HG03095 (cell line): ENCODE measurements around the gene CARS2.
"Not testable (repeated sequence)": the region's sequence is repeated elsewhere in the genome, so short reads cannot be mapped to it uniquely, and the experiment has no call there.

Source experiments
- ATAC-seq: cut with Tn5 transposase; IDR thresholded peaks from one replicate; pipeline ENCODE4 v1.9.1; 2021; ENCODE audit warnings: moderate library complexity; ENCODE audit not compliant: unreplicated experiment

CARS2 gene, protein sequence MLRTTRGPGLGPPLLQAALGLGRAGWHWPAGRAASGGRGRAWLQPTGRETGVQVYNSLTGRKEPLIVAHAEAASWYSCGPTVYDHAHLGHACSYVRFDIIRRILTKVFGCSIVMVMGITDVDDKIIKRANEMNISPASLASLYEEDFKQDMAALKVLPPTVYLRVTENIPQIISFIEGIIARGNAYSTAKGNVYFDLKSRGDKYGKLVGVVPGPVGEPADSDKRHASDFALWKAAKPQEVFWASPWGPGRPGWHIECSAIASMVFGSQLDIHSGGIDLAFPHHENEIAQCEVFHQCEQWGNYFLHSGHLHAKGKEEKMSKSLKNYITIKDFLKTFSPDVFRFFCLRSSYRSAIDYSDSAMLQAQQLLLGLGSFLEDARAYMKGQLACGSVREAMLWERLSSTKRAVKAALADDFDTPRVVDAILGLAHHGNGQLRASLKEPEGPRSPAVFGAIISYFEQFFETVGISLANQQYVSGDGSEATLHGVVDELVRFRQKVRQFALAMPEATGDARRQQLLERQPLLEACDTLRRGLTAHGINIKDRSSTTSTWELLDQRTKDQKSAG

DNA sequence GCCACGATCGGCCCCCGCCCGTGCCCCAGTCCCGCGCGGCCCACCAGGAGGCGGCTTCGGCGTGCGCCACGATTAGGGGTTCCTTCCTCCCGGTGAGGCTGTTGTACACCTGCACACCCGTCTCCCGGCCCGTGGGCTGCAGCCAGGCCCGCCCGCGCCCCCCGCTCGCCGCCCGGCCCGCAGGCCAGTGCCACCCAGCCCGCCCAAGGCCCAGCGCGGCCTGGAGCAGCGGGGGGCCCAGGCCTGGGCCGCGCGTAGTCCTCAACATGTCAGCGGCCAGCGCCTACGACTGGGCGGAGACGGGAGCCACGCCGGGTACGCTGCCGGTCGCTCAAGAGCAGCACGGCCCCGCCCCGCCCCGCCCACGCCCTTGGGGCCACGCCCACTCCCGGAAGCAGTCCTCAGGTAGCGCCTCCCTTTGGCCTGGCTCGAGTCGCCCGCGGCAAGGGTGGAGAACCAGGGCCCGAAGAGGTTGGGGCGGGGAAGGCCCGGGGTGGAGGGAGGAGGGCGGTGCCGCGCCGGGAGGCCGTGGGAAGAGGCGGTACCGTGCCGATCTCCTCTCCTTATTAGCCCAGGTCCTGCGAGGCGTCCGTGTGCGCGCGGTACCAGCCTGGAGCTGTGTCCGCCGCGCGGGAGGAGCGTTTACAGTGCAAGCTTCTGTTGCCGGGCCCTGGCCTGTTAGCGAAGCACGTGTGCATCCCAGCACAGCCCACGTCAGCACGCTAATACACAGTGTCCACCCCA is at the start of gene CARS2:
TSS of gene CARS2 (minus strand) at position 291 of the 744 bp plus-strand sequence. CDS start at position 268, 23 bp downstream.
- ATAC-seq = peak; percentile 92

DNA sequence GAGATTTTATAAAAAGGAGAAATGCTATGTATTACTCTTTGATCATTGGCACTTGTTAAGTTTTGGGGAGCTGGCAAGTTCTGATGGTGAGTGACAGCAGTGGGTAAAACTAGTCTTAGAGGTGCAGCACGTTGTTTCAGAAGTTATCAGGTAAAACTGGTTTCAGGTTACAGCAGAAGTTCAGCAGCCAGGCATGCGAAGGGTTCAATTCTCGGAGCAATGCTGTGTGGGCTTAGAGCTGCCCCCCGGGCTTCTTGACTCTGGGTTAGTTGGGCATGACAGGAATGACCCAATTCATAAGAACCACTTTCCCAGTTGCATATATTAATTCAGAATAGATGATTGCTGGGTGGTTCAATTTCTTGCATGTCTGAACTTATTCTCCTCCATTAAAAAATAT is 42.4 kb upstream of the CARS2 start:
- ATAC-seq = no peak

DNA sequence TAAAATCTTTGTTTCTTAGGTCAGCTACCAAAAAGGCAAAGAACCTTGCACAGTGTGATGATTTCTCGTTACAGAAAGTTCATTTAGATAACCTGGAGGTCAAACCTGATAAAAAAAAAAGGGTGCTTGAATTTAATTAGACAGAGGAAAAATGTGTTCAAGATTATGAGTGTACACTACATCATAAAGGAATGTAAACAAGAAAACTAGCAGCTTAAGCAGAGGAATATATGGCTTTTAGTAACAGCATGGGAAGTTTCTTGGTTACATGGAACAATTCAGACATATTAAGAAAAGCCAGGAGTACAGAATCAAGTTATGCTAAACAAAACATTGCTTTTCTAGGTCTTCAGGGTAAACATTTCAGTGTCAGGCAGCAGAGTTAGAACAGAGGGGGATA is 40.5 kb upstream of the CARS2 start:
- no peak for ATAC-seq

DNA sequence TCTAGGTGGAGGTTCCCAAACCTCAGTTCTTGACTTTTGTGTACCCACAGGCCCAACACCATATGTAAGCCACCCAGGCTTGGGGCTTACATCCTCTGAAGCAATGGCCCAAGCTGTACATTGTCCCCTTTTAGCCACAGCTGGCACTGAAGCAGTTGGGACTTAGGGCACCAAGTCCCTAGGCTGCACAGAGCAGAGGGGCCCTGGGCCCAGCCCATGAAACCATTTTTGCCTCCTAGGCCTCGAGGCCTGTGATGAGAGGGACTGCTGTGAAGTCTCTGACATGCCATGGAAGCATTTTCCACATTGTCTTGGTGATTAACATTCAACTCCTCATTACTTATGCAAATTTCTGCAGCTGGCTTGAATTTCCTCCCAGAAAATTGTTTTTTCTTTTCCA is 37.8 kb upstream of the CARS2 start:
- no peak for ATAC-seq

DNA sequence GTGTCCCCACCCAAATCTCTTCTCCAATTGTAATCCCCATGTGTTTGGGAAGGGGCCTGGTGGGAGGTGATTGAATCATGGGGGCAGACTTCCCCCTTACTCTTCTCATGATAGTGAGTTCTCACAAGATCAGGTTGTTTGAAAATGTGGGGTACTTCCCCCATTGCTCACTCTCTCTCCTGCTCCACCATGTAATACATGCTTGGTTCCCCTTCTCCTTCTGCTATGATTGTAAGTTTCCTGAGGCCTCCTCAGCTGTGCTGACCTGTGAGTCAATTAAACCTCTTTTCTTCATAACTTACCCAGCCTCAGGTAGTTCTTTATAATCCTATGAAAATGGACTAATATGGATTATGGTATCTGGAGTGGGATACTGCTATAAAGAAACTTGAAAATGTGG is 31.6 kb upstream of the CARS2 start:
- ATAC-seq = no peak

DNA sequence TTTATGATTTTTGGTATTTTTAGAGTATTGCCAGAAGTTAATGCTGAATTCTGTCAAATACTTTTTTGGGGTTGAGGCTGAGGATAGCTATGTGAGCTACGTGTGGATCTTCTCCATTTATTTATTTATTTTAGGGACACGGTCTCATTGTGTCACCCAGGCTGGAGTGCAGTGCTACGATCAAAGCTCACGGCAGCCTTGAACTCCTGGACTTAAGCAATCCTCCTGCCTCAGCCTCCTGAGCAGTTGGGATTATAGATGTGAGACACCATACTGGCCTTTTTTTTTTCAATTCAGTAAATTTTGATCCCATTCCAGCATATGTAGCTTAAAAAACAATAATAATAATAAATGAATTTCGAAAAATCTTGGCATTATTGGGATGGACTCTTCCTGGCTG is 28.6 kb upstream of the CARS2 start:
- no peak for ATAC-seq

DNA sequence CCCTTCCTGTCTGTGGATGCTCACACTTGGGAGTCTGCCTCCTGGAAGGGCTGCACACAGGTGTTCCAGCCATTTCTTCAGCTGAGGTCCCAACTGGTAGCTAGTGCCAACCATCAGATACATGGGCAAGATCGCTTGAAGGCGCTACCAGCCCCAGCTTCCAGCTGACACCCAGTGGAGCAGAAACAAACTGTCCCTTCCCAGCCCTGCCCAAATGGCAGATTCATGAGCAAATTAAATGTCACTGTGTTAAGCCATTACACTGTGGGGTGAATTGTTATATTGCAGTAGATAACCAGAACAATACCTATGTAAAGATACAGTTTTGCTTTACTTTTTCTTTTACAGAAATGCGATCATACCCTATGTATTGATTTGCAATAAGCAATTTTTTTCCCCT is 25.2 kb upstream of the CARS2 start:
- ATAC-seq = no peak

DNA sequence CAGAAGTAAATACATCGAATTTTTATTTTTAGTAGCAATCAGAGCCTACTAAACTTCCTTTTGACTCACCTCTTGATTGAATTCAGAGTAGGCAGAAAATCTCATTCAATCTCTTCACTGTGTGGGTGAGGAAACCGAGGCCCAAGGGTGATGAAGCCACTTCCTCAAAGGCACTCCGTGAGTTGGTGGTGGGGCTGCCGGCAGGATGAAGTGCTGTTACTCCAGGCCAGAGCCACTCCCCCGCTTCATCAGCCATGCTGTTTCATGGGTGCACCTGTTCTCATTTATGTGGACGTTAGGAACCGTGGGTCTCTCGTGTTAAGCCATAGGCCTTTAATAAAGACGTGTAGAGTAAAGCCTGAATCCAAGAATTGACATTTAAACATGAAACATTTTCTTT is 20.8 kb upstream of the CARS2 start:
- no peak for ATAC-seq

DNA sequence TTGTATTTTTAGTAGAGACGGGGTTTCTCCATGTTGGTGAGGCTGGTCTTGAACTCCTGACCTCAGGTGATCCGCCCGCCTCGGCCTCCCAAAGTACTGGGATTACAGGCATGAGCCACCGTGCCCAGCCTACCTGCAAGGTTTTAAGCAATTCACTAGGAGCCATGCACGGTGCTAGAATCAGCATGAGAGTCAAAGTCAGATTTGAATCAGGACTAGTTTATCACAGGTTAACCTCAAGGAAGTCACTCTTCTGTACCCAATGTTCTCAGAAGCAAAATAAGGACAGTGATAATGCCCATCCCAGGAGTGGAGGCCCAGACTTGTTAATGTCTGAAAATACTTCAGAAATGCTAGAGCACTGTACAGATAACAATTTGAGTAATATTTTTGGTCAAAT is 20.2 kb upstream of the CARS2 start:
- ATAC-seq = not testable (repeated sequence)

DNA sequence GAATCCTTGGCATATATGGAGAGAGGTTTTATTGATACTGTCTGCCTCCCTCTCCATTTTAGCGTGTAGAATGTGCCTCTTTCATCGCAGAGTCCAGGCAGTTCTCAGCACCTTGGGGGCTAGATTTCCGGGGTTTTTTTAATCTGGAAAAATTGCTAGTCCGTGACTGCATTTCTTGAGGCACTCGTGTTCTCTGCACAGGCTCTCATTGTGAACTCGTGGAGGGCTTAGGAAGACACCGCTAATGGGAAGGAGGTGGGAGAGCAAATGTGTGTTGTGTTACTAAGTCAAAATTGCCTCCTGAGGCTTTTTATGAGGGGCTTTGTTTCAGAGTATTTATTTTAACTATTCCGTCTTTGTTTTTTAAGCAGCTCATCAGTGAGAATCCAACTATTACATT is 17.7 kb upstream of the CARS2 start:
- no peak for ATAC-seq

DNA sequence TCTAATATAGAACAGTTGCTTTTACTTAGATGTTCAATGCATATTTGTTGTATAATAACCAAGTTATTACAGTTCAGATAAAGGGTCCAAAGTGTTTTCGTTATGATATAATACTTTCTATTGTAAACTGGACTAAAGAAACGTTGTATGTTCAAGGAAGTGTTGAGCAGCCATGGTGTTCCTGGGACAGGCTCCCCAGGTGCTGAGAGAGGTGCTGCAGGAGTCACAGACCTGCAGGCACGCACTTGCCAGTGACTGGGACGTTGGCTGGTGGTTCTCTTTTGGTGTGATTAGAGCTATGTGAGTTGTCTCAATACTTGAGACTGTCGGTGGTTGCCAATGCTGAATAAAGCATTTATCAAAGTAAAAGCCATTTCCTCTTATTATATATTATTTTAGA is 17.1 kb upstream of the CARS2 start:
- ATAC-seq = no peak

DNA sequence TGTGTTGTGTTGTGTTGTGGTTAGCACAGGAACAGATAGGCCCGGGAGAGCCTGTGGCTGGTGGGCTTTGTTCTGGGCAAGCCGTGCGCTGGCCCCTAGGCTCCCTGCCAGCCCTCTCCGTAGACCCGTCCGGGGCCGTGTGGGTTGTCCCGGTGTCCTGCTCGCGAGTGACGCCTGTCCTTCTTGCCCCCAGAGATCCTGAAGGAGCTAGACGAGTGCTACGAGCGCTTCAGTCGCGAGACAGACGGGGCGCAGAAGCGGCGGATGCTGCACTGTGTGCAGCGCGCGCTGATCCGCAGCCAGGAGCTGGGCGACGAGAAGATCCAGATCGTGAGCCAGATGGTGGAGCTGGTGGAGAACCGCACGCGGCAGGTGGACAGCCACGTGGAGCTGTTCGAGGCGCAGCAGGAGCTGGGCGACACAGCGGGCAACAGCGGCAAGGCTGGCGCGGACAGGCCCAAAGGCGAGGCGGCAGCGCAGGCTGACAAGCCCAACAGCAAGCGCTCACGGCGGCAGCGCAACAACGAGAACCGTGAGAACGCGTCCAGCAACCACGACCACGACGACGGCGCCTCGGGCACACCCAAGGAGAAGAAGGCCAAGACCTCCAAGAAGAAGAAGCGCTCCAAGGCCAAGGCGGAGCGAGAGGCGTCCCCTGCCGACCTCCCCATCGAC is 13.3 kb upstream of the CARS2 start:
- no peak for ATAC-seq

DNA sequence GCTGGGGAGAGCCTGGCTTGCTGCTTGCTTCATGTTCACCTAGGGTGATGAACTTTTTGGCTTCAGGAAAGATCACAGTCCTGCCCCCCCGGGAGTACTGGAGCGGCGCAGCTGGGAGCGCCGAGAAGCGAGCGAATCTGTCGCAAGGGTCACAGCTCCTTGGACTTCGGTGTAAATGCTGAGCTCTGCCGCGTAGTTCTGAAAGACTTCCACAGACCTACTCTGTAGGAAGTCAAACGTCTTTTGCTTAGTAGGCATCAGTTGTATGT is 10.3 kb upstream of the CARS2 start:
- no peak for ATAC-seq

DNA sequence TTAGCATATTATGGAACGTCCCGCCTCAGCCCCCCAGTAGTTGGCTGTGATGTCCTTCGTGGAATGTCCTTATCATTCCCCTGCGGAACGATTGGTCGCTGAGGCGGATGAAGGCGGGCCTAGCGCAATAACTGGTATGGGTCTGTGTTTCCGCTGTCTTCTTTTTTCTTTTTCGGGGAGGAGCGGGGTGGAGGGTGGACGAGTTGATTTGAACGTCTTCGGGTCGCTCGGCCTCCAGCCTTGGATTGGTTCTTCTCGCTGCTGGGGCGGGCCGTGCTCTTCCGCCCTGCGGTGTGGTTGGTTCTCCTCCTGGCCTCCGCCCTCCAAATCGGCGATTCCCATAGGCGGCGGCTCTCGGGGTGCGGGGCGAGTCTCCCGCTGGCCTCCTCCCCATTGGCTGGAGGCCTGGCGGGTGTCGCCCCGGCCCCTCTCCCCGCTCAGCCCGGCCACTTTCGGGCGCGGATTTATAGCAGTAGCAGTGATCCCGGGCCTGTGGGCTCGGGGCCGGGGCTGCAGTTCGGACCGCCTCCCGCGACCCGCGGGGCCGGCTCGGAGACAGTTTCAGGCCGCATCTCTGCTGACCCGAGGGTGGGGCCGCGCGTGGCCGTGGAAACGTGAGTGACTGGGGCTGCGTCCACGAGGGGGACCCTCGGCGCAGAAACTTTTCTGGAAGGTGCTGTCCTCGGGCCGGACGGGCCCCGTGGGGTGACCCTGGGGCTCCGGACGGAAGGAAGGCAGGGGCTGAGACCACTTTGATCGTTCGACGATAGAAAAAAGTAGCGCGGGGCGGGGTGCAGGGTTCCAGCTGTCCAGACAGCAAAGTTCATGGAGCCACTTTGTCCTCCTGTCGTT is 9.7 kb upstream of the CARS2 start:
- ATAC-seq = peak; percentile 52

DNA sequence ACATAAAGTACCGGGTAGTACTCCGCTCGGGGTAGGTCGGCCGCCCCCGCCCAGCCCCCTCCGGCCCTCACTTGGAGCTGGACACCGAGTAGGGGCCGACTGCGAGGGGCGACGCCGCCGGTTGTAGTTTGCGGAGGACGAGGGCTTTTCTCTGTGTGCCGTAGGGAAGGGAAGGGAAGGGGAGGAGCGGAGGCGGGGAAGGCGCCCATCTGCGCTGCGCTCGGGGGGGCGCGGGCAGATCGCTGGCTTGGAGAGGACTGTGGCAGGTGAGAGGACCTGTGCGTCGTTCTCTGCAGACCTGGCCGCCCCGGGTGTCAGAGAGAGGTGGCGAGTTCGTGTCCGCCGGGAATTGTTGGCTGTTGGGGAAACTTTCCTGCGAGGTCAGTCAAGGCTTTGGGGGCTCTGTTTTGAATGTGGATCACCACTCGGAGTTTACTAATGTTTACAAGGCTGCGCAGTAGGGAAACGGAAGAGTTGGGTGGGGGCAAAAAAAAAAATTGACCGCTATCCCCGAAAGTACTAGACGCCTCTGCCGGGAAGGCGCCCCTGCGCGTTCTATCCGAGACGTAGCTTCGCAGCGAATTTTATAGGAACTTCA is 9.0 kb upstream of the CARS2 start:
- no peak for ATAC-seq

DNA sequence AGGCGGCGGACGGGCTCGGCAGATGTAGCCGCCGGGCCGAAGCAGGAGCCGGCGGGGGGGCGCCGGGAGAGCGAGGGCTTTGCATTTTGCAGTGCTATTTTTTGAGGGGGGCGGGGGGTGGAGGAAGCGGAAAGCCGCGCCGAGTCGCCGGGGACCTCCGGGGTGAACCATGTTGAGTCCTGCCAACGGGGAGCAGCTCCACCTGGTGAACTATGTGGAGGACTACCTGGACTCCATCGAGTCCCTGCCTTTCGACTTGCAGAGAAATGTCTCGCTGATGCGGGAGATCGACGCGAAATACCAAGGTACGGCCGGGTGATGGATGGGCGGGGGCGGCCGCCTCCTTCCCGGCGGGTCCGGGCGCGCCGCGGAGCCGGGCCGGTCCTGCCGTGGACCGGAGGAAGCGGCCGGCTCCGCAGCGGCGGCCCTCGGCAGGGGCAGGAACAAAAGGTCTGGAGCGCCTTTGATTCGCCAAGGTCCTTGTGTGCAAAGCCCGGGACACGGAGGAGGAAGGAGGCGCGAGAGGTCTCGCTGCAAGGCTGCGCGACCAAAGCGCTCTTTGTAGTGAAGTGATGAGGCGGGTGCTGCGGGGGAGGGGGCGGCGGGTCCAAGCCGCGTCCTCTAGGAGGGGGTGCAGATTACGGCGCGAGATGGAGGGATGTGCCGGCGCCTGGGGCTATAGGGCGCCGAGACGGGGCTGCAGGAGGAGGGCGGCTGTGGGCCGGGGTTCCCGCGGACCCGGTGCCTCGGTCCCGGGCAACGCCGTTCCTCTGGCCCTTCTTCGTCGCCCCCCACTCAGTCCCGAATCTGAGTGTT is 8.3 kb upstream of the CARS2 start:
- ATAC-seq = no peak

DNA sequence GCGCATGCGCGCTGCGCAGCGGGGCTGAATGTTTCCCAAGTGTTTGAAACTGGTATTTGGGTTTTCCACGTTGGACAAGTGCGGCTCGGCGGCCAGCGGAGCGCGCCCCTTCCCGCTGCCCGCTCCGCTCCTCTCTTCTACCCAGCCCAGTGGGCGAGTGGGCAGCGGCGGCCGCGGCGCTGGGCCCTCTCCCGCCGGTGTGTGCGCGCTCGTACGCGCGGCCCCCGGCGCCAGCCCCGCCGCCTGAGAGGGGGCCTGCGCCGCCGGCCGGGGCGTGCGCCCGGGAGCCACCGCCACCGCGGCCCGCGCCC is 7.7 kb upstream of the CARS2 start, which contains the start of gene ING1:
TSS of gene ING1 (plus strand) at position 59 of the 311 bp plus-strand sequence. CDS start 450 bp downstream, outside the sequence.
- ATAC-seq = no peak

DNA sequence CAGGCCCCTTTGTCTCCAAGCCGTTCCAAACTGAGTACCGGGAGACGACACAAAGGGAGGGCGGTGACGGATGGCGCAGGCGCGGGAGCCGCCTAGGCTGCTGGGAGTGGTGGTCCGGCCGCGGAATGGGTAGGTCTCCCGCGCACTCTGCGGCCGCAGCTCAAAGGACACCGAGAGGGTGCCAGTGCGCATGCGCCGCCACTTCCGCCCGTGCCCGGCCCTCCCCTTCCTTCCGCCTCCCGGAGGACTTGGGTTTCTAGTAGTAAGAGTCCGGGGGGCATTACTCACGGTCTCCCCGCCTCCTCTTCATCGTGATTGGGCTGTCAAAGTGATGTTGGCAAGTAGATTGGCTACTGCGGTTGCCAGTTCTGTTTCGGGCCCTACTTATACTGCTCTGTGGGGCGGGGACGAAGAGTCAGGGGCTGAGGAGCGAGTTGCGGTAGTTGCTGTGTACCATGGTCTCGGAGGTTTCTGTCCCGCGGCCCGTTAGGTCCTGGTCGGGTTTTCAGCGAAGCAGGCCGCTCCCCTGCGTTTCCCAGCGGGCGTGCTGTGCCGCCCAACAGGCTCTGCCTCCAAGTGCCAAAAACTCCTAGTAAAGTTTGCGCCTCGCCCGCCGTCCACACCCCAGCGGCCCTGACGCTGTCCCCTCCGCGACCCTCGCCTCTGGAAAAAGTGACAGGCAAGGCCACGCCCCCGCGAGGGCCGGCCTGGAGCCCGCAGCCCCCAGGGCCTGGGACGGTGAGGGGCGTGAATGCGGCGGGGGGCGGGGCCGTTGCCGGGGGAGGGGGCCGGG is 7.1 kb upstream of the CARS2 start:
- ATAC-seq = peak; percentile 44
